Activated CD4-positive, alpha-beta memory T cell treated with anti-CD3 and anti-CD28 coated beads, Interleukin-2, amount 10 ng/mL, durations not matched to agents 7 days and 5 days (primary cell): Measurements from ENCODE around the gene KLHL36. TPM values are rescaled to one million over a fixed set of nuclear protein-coding genes. Genes with fewer than 3 reads are reported as not detected.

Source experiments
- CTCF ChIA-PET: fragments of 350-600 bp; sonication (Branson Sonifier 250); formaldehyde crosslinking; loops from one replicate; lab custom pipeline; 2021; ENCODE audit warnings: antibody characterized with exemption, inconsistent platforms; lab: Charles Lee
- POLR2A ChIA-PET: fragments of 350-600 bp; sonication (Branson Sonifier 250); formaldehyde crosslinking; loops from one replicate; lab custom pipeline; 2021; ENCODE audit warnings: antibody characterized with exemption; lab: Charles Lee
- DNase-seq: peaks from one replicate; pipeline ENCODE4 v3.0.0-alpha.2; 2020
- H3K27ac Mint-ChIP-seq: one replicate; pipeline ENCODE4 v1.8.0; 2021; ENCODE audit warnings: mild to moderate bottlenecking, mixed read lengths
- H3K27me3 Mint-ChIP-seq: one replicate; pipeline ENCODE4 v1.8.0; 2021; ENCODE audit warnings: mixed read lengths
- H3K36me3 Mint-ChIP-seq: one replicate; pipeline ENCODE4 v1.8.0; 2021; ENCODE audit warnings: low read depth, mixed read lengths
- H3K4me1 Mint-ChIP-seq: one replicate; pipeline ENCODE4 v1.8.0; 2021; ENCODE audit warnings: mixed read lengths
- H3K4me3 Mint-ChIP-seq: one replicate; pipeline ENCODE4 v1.8.0; 2021; ENCODE audit warnings: mild to moderate bottlenecking, mixed read lengths
- H3K9me3 Mint-ChIP-seq: one replicate; pipeline ENCODE4 v1.8.0; 2021; ENCODE audit warnings: mixed read lengths
- total RNA-seq, 2 experiments: library from RNA; stranded (reverse); gene quantifications; one replicate each; pipeline ENCODE4 v1.2.3, GENCODE V29; 2021

Gene KLHL36
- total RNA-seq, 2 experiments from 2014 or later = 45.7 to 49.0 TPM

DNA sequence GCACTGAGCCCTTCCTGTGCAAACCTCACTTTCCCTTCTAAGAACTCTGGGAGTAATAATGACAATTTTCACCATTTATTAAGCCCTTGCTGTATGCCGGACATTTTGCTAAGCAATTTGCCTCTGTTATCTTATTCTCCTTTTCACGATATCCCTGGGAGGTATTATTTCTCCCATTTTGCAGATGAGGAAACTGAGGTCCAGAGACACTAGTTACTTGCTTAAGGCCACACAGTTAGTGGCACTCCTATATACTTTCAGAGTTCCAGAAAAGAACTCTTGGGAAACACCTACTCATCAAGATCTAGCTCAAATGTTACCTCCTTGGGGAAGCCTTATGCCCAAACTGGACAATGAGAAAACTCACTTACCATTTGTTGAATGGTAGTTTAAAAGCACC lies 46.7 kb downstream of the KLHL36 start:
- no peak overlapping the region for H3K4me3 Mint-ChIP-seq
- no peaks in the 10 kb centered on the region for H3K9me3 Mint-ChIP-seq
- H3K27ac Mint-ChIP-seq = no peak overlapping the region
- POLR2A ChIA-PET = no interaction called here
- no peaks in the 10 kb centered on the region for H3K36me3 Mint-ChIP-seq
- peaks cover 15% of the 10 kb centered on the region for H3K4me1 Mint-ChIP-seq
- CTCF ChIA-PET = interaction anchor here (0.6 to 2.1 kb wide), 3 partner anchors 23 to 73 kb away, joined by 5 to 6 read pairs (median 5); no protein-coding TSS in a partner anchor
- peaks cover 8% of the 10 kb centered on the region for H3K27me3 Mint-ChIP-seq
- no peak for DNase-seq

DNA sequence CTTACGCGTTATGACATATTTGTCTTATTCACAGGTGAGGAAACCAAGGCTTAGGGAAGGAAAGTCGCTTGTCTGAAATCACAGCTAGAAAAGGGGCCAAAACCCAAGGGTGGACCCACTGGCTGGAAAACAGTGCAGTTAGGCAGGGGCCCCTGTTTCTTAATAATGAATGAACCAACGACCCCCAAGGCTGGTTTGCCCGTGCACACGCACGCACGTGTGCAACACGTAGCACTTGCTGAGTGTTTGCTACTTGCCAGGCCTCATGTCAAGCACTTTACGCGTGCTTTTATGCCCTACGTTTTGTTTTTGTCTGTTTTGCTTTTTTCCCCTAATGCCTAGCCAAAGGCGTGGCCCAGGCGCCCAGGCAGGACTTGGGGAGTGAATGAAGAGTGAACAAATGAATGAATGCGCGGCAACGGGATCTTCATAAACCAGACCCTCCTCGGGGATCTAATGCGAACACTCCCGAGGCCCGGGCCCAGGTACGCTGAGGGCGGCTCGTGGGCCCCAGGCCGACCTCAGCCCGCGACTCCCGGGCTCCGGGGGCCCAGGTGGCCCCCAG lies 50.9 kb downstream of the KLHL36 start:
- DNase-seq = no peak
- H3K9me3 Mint-ChIP-seq = no peaks in the 10 kb centered on the region
- CTCF ChIA-PET = interaction anchor here (1.6 to 2.2 kb wide), 2 partner anchors 13 to 27 kb away, joined by 3 to 11 read pairs; no protein-coding TSS in a partner anchor
- H3K27me3 Mint-ChIP-seq = peaks cover 4% of the 10 kb centered on the region
- peaks cover 35% of the 10 kb centered on the region for H3K4me1 Mint-ChIP-seq
- POLR2A ChIA-PET = interaction anchor here (0.7 kb wide), 1 partner anchor 60 kb away, joined by 3 read pairs; no protein-coding TSS in a partner anchor
- H3K36me3 Mint-ChIP-seq = peaks cover 2% of the 10 kb centered on the region
- peak overlapping the region; percentile 71 for H3K27ac Mint-ChIP-seq
- H3K4me3 Mint-ChIP-seq = peak overlapping the region; percentile 97

DNA sequence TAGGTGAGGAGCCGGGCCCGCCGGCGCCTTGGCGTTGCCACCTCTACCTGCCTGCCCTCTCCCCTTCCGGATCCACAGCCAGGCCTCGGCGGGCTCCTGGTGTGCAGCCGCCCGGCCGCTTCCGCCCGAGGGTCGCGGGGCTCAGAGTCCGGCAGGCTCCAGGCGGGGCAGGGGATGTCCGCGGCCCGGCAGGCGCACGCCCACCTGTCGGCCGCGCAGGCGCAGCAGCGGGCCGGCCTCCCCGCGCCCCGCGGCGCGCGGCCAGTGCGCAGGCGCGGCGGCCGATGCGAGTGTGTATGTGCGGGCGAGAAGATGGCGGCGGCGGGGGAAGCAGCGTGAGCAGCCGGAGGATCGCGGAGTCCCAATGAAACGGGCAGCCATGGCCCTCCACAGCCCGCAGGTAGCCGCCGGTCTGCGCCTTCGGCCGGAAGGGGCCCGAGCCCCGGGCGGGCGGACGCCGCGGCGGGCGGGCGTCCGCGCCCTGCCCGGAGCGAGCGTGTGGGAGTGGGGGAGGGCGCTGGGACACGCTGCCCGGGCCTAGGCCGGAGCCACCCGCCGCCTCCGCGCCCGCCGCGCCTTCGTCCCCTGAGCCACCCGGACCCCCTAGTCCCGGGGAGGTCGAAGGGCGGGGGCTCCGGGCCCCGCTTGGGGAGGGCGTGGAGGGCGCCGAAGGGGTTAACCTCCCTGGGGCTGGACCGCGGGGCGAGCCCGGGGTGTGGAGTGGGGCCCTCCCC lies 51.6 kb downstream of the KLHL36 start, which contains the start of gene USP10:
TSS of gene USP10 (plus strand) at position 289 of the 734 bp plus-strand sequence. CDS start at position 380, 91 bp downstream.
- Mint-ChIP-seq H3K27me3 (peaks cover 4% of the 10 kb centered on the region), H3K4me1 (peaks cover 41% of the 10 kb centered on the region), H3K4me3 (peak within 1 kb of the TSS; percentile 97), H3K9me3 (no peaks in the 10 kb centered on the region), H3K27ac (peak within 1 kb of the TSS; percentile 94), H3K36me3 (peaks cover 2% of the 10 kb centered on the region)
- peak; percentile 87 for DNase-seq
- ChIA-PET POLR2A (interaction anchor here (0.7 to 2.3 kb wide), 17 partner anchors 10 to 195 kb away, joined by 3 to 10 read pairs (median 4); no protein-coding TSS in a partner anchor), CTCF (interaction anchor here (0.7 to 2.2 kb wide), 5 partner anchors 13 to 151 kb away, joined by 4 to 31 read pairs (median 15); no protein-coding TSS in a partner anchor)

DNA sequence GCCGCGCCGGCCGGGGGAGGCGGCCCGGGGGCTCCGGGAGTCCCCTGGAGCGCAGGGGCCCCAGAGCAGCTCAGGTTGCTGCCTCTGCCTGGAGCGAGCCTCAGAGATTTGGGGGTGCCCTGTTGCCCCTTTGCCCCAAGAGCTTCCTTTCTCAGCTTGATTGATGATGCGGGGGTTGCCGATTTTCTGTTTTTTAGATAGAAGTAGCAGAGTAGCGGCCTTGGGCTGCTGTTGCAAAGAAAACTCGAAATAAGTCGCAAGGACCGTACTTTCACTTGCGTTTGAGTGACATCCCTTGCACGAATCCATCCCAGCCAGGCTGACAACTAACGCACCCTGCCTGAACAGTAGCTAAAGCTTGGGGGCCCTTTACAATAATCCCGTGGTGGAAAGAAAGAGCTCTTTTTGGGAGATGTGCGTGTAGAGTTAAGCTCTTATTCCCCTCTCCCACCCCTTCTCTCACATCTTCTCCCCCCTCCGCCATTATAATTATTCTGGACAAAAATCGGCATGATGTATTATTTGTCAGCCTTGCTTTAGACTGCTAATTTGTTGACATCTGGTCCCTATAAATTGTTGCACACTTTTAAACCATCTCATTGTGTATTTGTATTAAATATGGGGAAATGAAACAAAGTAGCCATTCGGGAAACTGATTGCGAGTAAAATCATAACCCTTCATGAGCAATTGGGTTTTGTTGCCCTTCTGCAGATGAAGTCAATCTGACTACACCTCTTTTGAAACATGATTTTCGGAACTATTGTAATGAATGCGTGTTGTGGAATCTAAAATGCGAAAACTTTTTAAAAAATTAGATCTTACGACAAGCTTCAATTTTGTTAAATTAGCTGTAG lies 52.4 kb downstream of the KLHL36 start:
- peaks cover 3% of the 10 kb centered on the region for H3K27me3 Mint-ChIP-seq
- H3K4me3 Mint-ChIP-seq = peak overlapping the region; percentile 97

DNA sequence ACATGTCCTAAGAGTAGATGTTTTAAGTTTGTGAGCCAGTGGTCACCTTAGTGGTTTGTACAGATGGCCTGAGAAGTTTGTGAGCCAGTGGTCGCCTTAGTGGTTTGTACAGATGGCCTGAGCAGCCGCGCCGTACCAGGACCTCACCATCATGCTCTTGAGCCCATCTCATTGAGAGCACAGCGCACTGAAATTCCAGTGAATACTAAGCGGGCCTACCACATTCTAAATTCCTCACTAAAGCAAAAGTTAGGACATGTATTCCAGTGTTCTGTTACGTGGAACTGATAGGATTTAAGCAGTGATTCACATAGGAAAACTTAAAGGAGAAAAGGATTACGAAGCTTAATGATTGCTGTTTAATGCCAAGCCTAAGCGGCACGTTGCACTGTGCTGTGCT lies 55.4 kb downstream of the KLHL36 start:
- no peak overlapping the region for H3K27ac Mint-ChIP-seq
- ChIA-PET POLR2A (interaction anchor here (0.8 to 1.4 kb wide), 3 partner anchors 10 to 32 kb away, joined by 3 to 4 read pairs (median 3); no protein-coding TSS in a partner anchor), CTCF (interaction anchor here (1.0 to 3.0 kb wide), 5 partner anchors 16 to 81 kb away, joined by 3 to 16 read pairs (median 5); no protein-coding TSS in a partner anchor)
- H3K4me3 Mint-ChIP-seq = no peak overlapping the region
- DNase-seq = no peak
- H3K36me3 Mint-ChIP-seq = peaks cover 8% of the 10 kb centered on the region
- no peaks in the 10 kb centered on the region for H3K9me3 Mint-ChIP-seq
- H3K4me1 Mint-ChIP-seq = peaks cover 52% of the 10 kb centered on the region
- H3K27me3 Mint-ChIP-seq = no peaks in the 10 kb centered on the region

More for the DNA sequence above, 52.4 kb downstream of the KLHL36 start:
- ChIA-PET POLR2A (interaction anchor here (0.7 to 2.3 kb wide), 21 partner anchors 9 to 195 kb away, joined by 3 to 10 read pairs (median 3); no protein-coding TSS in a partner anchor), CTCF (interaction anchor here (0.7 to 2.2 kb wide), 10 partner anchors 13 to 514 kb away, joined by 3 to 31 read pairs (median 4); partner anchors contain the start of gene TAF1C)
- Mint-ChIP-seq H3K27ac (peak overlapping the region; percentile 94), H3K36me3 (peaks cover 5% of the 10 kb centered on the region), H3K4me1 (peaks cover 45% of the 10 kb centered on the region), H3K9me3 (no peaks in the 10 kb centered on the region)
- DNase-seq = peak; percentile 56

DNA sequence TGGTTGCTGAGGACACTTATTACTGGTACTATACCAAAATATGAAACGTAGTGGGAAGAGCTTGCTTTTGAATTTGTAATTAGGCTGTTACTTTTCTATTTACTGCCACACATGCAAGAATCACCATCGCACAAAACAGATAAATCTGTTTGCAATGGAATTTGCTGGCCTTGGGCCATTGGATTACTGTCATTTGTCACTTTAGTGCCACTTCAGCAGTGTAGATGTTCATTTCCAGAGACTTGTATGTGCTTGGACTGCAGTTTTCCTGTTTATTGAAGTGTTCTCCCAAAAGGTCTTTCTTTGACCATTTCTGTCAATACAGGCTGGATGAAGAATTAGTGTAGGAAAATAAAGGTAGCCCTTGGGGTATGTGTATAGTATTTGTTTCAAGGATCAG lies 55.9 kb downstream of the KLHL36 start:
- ChIA-PET POLR2A (interaction anchor here (1.3 to 1.4 kb wide), 2 partner anchors 9 to 19 kb away, joined by 3 to 4 read pairs; no protein-coding TSS in a partner anchor), CTCF (interaction anchor here (0.7 to 3.0 kb wide), 4 partner anchors 19 to 34 kb away, joined by 3 to 16 read pairs (median 8); no protein-coding TSS in a partner anchor)
- peaks cover 11% of the 10 kb centered on the region for H3K36me3 Mint-ChIP-seq
- DNase-seq = no peak
- no peak overlapping the region for H3K4me3 Mint-ChIP-seq
- H3K9me3 Mint-ChIP-seq = no peaks in the 10 kb centered on the region
- peaks cover 51% of the 10 kb centered on the region for H3K4me1 Mint-ChIP-seq
- no peak overlapping the region for H3K27ac Mint-ChIP-seq
- H3K27me3 Mint-ChIP-seq = no peaks in the 10 kb centered on the region

DNA sequence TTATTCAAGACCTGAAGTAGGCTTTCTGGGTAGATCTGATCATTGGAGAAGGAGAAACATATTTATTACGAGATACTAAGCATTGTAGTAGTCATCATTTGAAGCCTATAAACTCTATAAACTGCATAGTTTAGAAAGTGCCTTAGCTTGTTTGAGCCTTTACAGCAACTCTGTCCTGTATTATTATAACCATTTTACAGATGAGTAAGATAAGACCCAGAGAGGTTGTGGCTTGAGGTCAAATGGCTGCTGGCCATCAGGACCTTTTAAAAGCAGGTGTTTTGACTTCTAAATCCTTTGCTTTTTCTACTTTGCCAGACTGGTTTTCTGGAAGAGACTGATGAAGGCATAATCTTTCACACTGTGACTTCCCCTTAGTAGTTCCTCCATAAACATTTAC lies 58.5 kb downstream of the KLHL36 start:
- CTCF ChIA-PET = interaction anchor here (1.0 kb wide), 1 partner anchor 31 kb away, joined by 3 read pairs; no protein-coding TSS in a partner anchor
- DNase-seq = no peak

DNA sequence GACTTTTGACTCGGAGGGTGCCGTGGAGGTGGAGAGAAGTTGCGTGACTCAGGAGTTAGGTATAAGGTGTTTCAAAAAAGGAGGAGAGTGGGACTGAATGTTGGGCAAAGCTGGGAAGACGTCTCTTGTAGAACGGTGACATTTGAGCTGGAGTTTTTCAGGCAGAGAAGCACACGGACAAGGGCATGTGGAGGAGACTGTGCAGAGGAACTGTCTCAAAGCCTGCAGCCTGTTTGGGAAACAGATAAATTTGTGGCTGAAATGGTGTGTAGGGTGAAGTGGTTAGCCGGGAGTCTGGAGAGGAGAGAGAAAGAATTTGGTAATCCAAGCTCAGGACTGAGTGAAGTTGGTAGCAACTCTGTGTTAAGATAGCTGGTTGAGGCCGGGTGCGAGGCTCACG lies 61.3 kb downstream of the KLHL36 start:
- H3K27me3 Mint-ChIP-seq = no peaks in the 10 kb centered on the region
- no peak for DNase-seq
- H3K9me3 Mint-ChIP-seq = no peaks in the 10 kb centered on the region
- H3K4me1 Mint-ChIP-seq = peaks cover 33% of the 10 kb centered on the region
- ChIA-PET CTCF (interaction anchor here (0.7 to 1.4 kb wide), 4 partner anchors 16 to 43 kb away, joined by 3 to 4 read pairs (median 3); no protein-coding TSS in a partner anchor), POLR2A (interaction anchor here (1.2 to 2.0 kb wide), 2 partner anchors 8 to 9 kb away, joined by 3 to 9 read pairs; no protein-coding TSS in a partner anchor)
- no peak overlapping the region for H3K4me3 Mint-ChIP-seq
- H3K27ac Mint-ChIP-seq = no peak overlapping the region
- peaks cover 15% of the 10 kb centered on the region for H3K36me3 Mint-ChIP-seq

More for the DNA sequence above, 58.5 kb downstream of the KLHL36 start:
- Mint-ChIP-seq H3K27me3 (no peaks in the 10 kb centered on the region), H3K4me3 (no peak overlapping the region), H3K36me3 (peaks cover 15% of the 10 kb centered on the region), H3K4me1 (peaks cover 49% of the 10 kb centered on the region), H3K27ac (no peak overlapping the region), H3K9me3 (no peaks in the 10 kb centered on the region)
- POLR2A ChIA-PET = no interaction called here

DNA sequence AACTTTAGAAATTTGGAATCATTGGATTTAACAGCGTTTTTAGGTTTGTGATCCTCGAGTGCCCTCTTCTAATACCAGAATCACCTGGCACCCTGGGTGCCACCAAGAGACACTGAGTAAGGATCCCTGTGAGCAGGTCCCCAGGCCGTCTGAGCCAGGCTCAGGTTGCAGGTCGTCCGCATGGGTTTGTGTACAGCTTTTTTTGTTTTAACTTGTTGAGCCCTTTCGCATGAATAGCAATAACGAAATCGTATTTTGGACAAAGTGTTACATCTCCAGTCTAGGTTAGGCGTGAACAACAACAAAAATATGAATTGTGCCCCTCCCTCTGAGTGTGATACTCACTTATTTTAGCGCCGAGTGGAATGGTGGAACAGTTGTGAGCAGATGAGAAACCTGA lies 62.4 kb downstream of the KLHL36 start:
- no peak for DNase-seq
- peaks cover 12% of the 10 kb centered on the region for H3K36me3 Mint-ChIP-seq
- peaks cover 31% of the 10 kb centered on the region for H3K4me1 Mint-ChIP-seq
- POLR2A ChIA-PET = interaction anchor here (2.0 kb wide), 1 partner anchor 10 kb away, joined by 9 read pairs; no protein-coding TSS in a partner anchor
- no peaks in the 10 kb centered on the region for H3K9me3 Mint-ChIP-seq
- H3K27me3 Mint-ChIP-seq = no peaks in the 10 kb centered on the region
- CTCF ChIA-PET = interaction anchor here (1.0 to 1.7 kb wide), 2 partner anchors 16 to 28 kb away, joined by 4 to 5 read pairs; no protein-coding TSS in a partner anchor
- H3K4me3 Mint-ChIP-seq = no peak overlapping the region
- H3K27ac Mint-ChIP-seq = no peak overlapping the region
